GM06990 (cell line): Measurements from ENCODE around the gene ARHGEF4.
A peak's percentile ranks its signal among the peaks of the same experiment; 100 is the strongest.

Source experiments
- DNase-seq: peaks from one replicate; pipeline ENCODE4 v3.0.0-alpha.2; 2011; ENCODE audit not compliant: insufficient read length; ENCODE audit errors: extremely low read depth
- H3K27me3 ChIP-seq: replicated peaks from 2 replicates; pipeline ENCODE4 v1.6.0; 2011; ENCODE audit warnings: low read length; ENCODE audit not compliant: control insufficient read depth, insufficient read depth
- H3K36me3 ChIP-seq: 2 replicates; pipeline ENCODE4 v1.5.1; 2011; ENCODE audit warnings: low read length; ENCODE audit not compliant: control insufficient read depth, insufficient read depth
- H3K4me3 ChIP-seq: replicated peaks from 2 replicates; pipeline ENCODE4 v1.5.1; 2011; ENCODE audit warnings: low read depth, mild to moderate bottlenecking, control low read depth, low read length
- CTCF ChIP-seq: IDR thresholded peaks from 2 replicates; pipeline ENCODE4 v1.5.1; 2011; ENCODE audit warnings: low read length, control low read depth, mild to moderate bottlenecking, inconsistent platforms; ENCODE audit not compliant: insufficient read depth, poor library complexity, severe bottlenecking

Gene ARHGEF4

GRCh38 chr2:131092458-131093005, 255.8 kb downstream of the ARHGEF4 start:
- Histone ChIP-seq H3K4me3 (peak overlapping the region; percentile 80), H3K36me3 (no peaks in the 10 kb centered on the region; the same call in 1 of the 2 replicates), H3K27me3 (no peaks in the 10 kb centered on the region)
- no peak for TF ChIP-seq CTCF
- no peak for DNase-seq

GRCh38 chr2:131093006-131093695, 256.4 kb downstream of the ARHGEF4 start, which contains the start of gene FAM168B:
FAM168B (minus strand) TSS chr2:131093460; CDS start chr2:131082646, 10,814 bp downstream.
- Histone ChIP-seq H3K27me3 (no peaks in the 10 kb centered on the region), H3K4me3 (peak within 1 kb of the TSS; percentile 80), H3K36me3 (no peaks in the 10 kb centered on the region; the same call in 1 of the 2 replicates)
- no peak for TF ChIP-seq CTCF
- DNase-seq: peak; percentile 97

GRCh38 chr2:131093696-131094462, 257.2 kb downstream of the ARHGEF4 start:
- no peak for TF ChIP-seq CTCF
- Histone ChIP-seq H3K4me3 (peak overlapping the region; percentile 75), H3K27me3 (no peaks in the 10 kb centered on the region), H3K36me3 (no peaks in the 10 kb centered on the region; the same call in 1 of the 2 replicates)
- DNase-seq: no peak

- TF ChIP-seq CTCF: no peak
- Histone ChIP-seq H3K36me3 (no peaks in the 10 kb centered on the region), H3K4me3 (no peak overlapping the region), H3K27me3 (no peaks in the 10 kb centered on the region)
- no peak for DNase-seq
Observed at GRCh38 chr2:131094463-131095281, 258.0 kb downstream of the ARHGEF4 start.
